ENCODE data around the gene PSMD5.
A peak's percentile ranks its signal among the peaks of the same experiment; 100 is the strongest.

The PSMD5 gene

GRCh38 chr9:120842685-120843485 lies at the start of gene PSMD5:
TSS of gene PSMD5 (minus strand) at chr9:120842922. CDS start at chr9:120842909, 13 bp downstream.
- DNase-seq, result peak; percentile 85

DNA sequence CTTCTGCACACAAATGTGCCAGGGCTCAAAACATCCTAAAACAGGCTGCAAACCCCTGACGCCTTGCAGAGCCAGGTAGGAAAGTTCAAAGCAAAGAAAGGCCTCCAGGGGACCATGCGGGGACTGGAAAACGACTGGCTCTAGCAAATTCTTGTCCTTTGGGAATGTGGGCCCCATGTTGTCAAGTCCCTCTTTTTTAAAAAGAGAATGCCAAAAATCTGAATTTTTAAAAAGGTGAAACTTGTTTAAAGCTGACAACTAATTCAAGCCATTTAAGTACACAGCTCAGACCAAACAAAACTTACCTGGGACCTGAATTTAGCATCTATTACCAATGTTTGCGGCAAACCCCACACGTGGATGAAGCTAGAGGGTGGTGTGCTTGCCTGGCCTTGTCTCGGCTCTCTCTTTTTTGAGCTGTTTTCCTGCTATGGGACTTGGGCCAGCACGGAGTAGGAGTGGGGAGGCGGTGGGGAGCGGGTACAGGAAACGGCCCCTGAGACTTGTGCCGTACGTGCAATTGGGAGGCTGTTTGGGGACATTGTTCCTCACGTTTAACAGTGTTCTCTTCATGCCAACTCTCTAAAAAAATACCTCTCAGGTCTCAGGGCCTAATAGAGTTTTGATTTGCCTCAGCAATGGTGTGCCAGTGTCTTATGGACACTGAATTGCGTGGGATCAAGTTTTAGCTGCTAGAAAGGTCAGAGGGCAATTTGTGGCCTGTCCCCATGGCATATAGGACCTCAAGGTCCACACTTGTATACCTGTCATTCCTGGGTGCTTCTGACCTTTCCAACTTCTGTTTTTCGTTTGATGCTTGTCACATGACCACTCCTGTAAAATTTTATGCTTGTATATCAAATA lies 49.4 kb upstream of the PSMD5 start:
- no peak for DNase-seq

- DNase-seq, result no peak
These were observed 48.6 kb upstream of the PSMD5 start for GRCh38 chr9:120891245-120891883.

DNA sequence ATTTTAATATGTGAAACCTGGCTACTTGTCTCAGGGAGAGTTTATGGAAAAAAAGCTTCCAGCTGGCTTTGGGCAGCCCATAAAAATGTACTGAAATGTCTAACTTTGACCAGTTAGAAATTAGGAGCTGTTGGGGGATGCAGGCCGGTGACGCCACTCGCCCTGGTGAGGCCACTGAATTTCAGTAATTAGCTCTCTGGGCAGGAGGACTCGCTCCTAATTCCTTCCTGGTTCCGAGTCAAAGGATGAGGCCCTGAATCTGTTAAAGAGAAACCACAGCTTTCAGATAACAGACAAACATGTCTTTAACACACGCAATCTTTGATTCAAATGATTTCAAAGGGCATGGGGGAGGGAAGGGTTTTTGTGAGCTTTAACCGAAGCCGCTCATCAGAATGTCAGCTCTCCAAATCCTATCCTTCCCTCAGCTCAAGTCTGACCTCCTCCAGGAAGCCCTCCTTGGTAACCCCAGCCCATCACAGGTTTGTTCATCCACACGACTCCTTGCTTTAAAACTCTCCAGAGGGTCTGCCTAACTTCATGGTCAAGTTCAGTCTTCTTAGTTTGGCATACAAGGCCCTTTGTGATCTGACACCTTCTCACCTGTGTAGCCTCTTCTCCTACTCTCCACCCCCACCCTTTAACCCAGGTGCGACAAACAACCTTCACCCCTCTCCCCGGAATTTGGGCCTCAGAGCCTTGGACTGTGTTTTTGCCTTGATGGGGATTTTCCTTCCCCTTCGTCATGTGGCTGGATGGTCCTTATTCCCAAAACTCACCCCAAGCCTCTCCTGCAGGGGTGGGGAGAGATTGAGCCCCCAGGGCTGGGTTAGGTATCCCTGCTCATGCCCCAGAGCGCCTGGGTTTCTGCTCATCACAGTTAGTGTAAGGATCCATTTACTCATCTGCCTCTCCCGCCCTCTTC lies 47.9 kb upstream of the PSMD5 start:
- no peak for DNase-seq

DNA sequence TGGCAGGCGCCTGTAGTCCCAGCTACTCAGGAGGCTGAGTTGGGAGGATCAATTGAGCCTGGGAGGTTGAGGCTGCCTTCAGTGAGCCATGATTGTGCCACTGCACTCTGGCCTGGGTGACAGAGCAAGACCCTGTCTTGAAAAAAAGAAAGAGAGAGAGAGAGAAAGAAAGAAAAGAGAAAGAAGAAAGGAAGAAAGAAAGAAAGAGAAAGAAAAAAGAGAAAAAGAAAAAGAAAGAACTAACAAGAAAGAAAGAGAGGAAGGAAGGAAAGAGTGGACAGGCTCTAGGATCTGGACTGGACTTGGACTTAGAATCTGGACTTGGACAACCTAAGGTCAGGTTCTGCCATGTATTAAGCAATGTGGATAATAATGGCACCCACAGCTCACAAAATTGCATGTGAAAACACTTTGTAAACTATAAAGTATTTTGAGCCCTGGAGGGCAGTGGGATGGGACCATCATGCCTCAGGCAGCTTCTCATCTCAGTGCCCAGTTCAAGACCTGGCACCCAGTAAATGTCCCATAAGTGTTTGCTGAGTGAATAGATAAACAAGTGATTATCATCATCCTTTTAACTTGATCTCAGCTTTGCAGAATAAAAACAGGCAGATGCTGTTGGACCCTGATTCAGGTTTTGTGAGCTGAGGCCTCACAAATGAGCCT lies 47.0 kb upstream of the PSMD5 start:
- DNase-seq, result no peak

GRCh38 chr9:120888626-120889025 lies 45.9 kb upstream of the PSMD5 start:
- DNase-seq, result no peak

GRCh38 chr9:120886490-120886967 lies 43.8 kb upstream of the PSMD5 start:
- DNase-seq, result no peak

GRCh38 chr9:120885958-120886357 lies 43.2 kb upstream of the PSMD5 start:
- DNase-seq, result no peak

DNA sequence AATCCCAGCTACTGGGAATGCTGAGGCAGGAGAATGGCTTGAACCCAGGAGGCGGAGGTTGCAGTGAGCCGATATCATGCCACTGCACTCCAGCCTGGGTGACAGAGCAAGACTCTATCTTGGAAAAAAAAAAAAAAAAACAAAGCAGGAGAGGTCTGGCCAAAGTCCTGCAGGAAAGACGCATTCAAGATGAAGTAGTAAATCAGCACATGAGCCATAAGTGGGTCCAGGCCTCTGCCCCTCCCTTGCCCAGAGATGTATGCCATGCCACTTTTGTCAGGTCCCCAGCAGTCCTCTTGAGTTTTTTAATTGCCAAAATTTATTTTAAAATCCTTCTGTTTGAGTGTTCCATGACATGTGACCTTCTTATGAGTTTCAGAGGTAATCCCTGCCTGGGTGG lies 42.7 kb upstream of the PSMD5 start:
- no peak for DNase-seq

DNA sequence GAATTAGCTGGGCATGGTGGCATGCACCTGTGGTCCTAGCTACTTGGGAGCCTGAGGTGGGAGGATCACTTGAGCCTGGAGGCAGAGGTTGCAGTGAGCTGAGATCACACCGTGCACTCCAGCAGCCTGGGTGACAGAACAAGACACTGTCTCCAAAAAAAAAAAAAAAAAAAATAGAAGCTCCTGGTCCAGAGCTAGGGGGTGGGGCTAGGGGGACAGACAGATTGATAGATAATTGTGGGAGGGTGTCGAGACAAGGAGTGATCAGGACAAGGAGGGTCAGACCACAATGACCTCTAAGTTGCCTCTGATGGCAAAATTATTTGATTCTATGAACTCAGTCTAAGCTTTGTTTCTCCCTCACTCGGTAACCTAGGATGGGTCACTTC lies 40.9 kb upstream of the PSMD5 start:
- no peak for DNase-seq

DNA sequence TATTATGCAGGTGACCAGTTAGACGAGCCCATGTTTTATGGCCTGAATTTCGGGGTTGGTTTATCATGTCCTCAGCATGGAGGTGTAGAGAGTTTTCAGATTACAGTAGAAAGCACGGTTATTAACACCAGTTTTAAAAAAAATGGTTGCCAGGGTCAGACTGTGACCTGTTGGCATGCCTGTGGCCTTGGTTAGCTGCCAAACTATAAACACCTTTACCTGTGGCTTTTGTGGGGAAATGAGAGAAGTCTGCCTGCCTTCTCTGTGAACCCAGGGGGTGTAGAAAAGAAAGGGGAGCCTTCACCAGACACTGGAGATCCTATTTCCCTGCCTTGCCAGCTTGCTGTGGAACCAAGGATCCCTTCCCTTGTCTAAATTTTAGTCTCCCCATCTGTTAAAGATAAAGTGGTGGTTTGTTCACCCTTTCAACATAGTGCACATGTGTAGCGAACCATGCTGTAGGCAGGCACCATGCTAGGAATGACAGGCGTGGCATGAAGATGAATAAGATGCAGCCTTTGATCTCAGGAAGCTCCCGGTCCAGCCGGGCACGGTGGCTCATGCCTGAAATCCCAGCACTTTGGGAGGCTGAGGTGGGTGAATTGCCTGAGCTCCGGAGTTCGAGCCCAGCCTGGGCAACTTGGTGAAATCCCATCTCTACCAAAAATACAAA lies 40.3 kb upstream of the PSMD5 start:
- DNase-seq, result no peak

DNA sequence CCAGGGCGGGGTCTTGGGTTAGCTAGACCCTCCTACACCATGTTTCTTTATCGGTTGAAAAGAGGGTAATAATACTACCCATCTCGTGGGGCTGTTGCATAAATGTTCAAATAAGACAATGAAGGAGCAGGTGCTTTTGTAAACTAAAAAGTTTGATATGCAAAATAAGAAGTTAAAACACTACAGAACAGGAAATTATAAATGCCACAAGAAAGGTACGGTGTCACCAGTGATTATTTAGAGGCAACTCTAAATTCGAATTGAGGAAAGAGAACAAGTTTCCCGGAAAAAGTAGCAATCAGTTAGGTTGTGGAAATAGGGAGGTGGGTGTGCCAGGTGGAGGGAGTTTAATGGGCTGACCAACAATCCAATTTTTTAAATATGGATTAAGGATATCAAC lies 36.7 kb upstream of the PSMD5 start:
- no peak for DNase-seq

DNA sequence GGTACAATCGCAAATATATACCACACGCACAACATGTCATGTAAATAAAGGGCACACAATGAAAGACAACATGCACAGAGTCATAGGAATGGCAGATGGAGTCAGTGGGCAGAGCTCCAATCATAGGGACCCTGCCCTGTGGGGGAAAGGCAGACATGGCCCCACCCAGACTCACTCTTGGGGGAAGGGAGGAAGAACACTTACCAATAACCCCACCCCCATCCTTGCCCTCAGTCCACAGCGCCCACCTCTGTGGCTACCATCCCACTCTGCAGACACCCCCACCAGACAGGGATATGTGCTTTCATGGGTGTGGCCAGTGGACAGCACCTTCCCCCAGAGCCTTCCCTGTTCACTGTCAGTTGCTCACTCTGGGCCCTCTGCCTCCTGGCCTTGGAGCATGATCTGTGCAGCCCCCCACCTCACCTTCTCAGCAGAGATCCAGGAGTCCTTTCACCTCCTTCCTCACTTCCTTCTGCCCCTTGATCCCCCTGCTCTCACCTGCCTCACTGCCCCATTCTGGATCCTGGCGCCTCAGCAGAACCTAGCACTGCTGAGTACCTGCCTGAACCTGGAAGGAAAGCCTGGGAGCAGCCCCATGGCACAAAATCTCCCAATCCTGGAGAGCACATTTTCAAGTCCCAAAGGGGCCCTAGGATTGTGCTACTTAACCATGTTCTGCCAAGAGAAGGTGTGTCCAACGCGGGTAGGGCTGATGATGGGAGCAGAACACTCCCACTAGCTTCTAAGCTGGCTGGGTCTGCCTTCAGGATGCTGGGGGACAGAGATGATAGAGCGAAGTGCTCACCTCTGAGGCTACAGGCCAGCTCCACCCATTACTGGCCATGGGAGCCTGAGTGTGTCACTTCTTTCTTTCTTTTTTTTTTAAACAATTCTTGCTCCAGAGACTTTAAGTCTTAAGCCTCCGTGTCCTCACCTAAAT lies 35.7 kb upstream of the PSMD5 start:
- no peak for DNase-seq

- no peak for DNase-seq
These were observed 34.7 kb upstream of the PSMD5 start for GRCh38 chr9:120877276-120878034.

- no peak for DNase-seq
These were observed 34.1 kb upstream of the PSMD5 start, which contains the start of gene PHF19 for GRCh38 chr9:120876842-120877240. TSS of gene PHF19 (minus strand) at chr9:120877188. CDS start at chr9:120874741, 2,447 bp downstream.

DNA sequence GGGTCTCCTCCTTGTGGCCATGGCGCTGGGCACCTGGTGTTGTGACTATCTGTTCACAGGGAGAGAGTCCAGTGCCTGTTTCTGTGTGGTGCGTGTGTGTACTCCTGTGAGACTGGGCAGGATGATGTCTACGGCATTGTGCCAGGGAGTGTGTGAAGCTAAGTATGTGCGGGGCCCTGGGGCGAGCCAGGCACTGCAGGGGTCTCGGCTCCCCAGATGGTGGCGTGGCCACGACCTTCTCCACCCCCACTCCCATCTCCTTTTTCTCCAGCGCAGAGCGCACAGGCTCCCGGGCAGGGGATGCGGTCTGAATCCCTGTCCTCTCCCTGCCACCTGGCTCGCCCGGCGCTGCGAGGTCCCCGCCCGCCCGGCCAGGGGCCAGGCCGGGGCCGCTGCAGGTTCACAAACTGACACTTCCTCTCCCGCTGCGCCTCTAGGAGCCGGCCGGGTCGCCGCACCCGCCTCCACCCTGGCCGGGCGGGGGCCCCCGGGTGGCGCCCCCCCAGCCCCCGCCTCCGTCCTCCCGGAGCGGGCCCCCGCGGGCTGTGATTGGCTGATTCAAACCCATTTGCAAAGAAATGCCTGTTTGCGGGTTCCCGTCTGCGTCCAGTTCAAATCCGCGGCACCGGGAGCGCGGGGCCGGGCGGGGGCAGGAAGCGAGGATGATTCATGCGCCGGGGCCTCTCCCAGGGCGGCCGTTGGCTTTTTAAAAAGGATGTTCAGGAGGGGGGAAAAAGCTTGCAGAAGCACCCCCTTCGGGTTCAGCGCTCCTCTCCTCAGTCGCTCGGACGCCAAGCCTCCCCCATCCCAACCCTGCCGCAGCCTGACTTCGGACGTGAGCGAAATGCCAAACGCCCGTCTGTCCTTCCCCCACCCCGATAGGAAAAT lies 33.5 kb upstream of the PSMD5 start:
- no peak for DNase-seq

DNA sequence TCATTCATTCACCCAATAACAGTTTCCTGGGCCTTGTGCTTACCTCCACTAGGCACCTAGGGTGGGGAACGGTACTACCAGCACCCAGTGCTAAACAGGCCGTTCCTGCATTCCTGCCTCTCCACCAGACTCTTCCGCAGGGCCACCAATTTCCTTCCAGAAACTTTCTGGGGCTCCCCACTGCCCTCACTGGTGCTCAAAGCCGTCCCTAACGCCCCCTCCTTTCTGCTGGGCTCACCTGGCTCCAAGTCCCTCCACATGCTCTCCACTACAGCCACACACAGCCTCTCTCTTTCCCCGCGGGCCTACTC lies 32.9 kb upstream of the PSMD5 start:
- DNase-seq, result no peak

DNA sequence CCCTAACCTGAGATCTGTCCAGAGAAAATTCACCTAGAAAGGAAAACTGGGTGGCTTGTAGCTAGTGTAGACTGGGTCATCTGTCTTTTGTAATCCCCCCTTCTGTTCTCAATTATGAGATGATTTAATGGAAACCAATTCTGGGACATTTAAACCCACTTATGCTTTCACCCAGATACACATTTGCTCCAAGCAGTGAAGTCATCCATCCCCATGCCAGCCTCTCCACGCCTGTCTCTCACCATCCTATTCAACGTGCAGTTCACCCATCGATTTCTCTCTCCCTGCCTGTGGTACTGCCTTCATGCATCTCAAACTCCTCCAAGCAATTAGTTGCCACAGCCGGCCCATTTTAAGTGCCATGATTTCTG lies 32.5 kb upstream of the PSMD5 start:
- DNase-seq, result no peak

Data from NCI-H187 treated with DMSO at 0.1 percent for 48 hours (cell line).